Right kidney (tissue), 1 donor: ENCODE results near the gene ZBTB32.

Experiments used
- DNase-seq: peaks from one replicate; pipeline ENCODE4 v3.0.0-alpha.2; 2016

Gene ZBTB32

GRCh38 chr19:35753634-35754369 is 49.4 kb downstream of the ZBTB32 start:
- no peak for DNase-seq

GRCh38 chr19:35754370-35755130 is 50.2 kb downstream of the ZBTB32 start:
- no peak for DNase-seq

- DNase-seq = peak; percentile 43
These were observed 50.8 kb downstream of the ZBTB32 start for GRCh38 chr19:35755131-35755549.

- peak; percentile 50 for DNase-seq
These were observed 51.4 kb downstream of the ZBTB32 start for GRCh38 chr19:35755550-35756376.

- DNase-seq = peak; percentile 63
These were observed 52.2 kb downstream of the ZBTB32 start, which contains the start of gene HSPB6 for GRCh38 chr19:35756377-35757230. Gene HSPB6, minus strand, starts transcription at chr19:35757029. Its CDS starts 21 bp downstream, at chr19:35757008.

- DNase-seq = peak; percentile 77
These were observed 52.9 kb downstream of the ZBTB32 start for GRCh38 chr19:35757231-35757748.

- peak; percentile 96 for DNase-seq
These were observed 53.6 kb downstream of the ZBTB32 start, which contains the start of gene PROSER3 for GRCh38 chr19:35757749-35758608. Gene PROSER3, plus strand, starts transcription at chr19:35758176. Its CDS starts 40 bp downstream, at chr19:35758216.

- DNase-seq = no peak
These were observed 55.3 kb downstream of the ZBTB32 start for GRCh38 chr19:35759697-35760096.

GRCh38 chr19:35760711-35761349 is 56.5 kb downstream of the ZBTB32 start:
- no peak for DNase-seq

GRCh38 chr19:35764432-35765315 is 60.3 kb downstream of the ZBTB32 start:
- no peak for DNase-seq
